Activated CD4-positive, alpha-beta T cell treated with anti-CD3 and anti-CD28 coated beads, Interleukin-2, amount 10 ng/mL, durations not matched to agents 7 days and 5 days (primary cell): ENCODE data around the gene RIMBP2. TPM values are rescaled to one million over a fixed set of nuclear protein-coding genes. Genes with fewer than 3 reads are reported as not detected.

ENCODE experiments used
- CTCF ChIA-PET: fragments of 350-600 bp; sonication (Branson Sonifier 250); formaldehyde crosslinking; loops from one replicate; lab custom pipeline; 2021; ENCODE audit warnings: antibody characterized with exemption; lab: Charles Lee
- POLR2A ChIA-PET: fragments of 350-600 bp; sonication (Branson Sonifier 250); formaldehyde crosslinking; loops from one replicate; lab custom pipeline; 2021; ENCODE audit warnings: antibody characterized with exemption; lab: Charles Lee
- DNase-seq: peaks from one replicate; pipeline ENCODE4 v3.0.0-alpha.2; 2020
- H3K27ac Mint-ChIP-seq: one replicate; pipeline ENCODE4 v1.8.0; 2021; ENCODE audit warnings: mild to moderate bottlenecking, moderate library complexity, mixed read lengths
- H3K27me3 Mint-ChIP-seq: one replicate; pipeline ENCODE4 v1.8.0; 2021; ENCODE audit warnings: mixed read lengths
- H3K36me3 Mint-ChIP-seq: one replicate; pipeline ENCODE4 v1.8.0; 2021; ENCODE audit warnings: low read depth, mixed read lengths
- H3K4me1 Mint-ChIP-seq: one replicate; pipeline ENCODE4 v1.8.0; 2021; ENCODE audit warnings: mixed read lengths
- H3K4me3 Mint-ChIP-seq: one replicate; pipeline ENCODE4 v1.8.0; 2021; ENCODE audit warnings: mild to moderate bottlenecking, moderate library complexity, mixed read lengths
- H3K9me3 Mint-ChIP-seq: one replicate; pipeline ENCODE4 v1.8.0; 2021; ENCODE audit warnings: mixed read lengths
- total RNA-seq, 2 experiments: library from RNA; stranded (reverse); gene quantifications; one replicate each; pipeline ENCODE4 v1.2.3, GENCODE V29; 2021

RIMBP2 gene
- total RNA-seq, 2 experiments from 2014 or later = not detected

DNA sequence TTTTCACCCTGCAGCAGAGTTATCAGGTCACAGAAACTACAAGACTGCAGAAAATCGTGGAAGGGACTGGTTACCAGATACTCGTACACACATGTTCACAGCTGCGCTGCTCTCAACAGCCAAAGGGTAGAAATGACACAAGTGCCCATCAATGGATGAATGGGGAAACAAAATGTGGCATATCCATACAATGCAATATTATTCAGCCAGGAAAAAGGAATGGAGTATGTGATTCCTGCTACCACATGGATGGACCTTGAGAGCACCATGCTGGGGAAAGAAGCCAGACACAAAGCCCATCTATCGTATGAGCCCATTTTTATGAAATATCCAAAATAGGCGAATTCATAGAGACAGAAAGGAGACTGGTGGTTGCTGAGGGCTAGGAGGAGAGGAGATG lies 1.7 kb upstream of the RIMBP2 start:
- CTCF ChIA-PET = no interaction called here
- peaks cover 2% of the 10 kb centered on the region for H3K4me1 Mint-ChIP-seq

DNA sequence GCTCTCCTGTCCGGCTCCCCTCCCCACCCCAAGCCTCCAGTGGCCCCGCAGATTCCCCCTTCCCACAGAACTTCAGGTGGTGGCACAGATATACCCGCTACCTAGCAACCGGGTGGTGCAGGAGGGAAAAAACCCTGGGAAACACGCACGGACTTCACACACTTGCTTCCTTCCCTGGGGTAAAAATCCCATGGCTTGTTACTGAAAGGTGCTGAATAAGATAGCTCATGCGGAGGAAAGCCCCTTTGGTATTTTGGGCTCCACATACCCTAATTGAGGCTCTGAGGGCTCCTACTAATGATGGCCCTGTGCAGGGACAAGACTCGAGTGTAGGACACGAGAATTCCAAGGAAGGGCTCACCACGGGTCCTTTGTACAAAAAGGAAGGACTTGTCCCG lies 869 bp upstream of the RIMBP2 start:
- Mint-ChIP-seq H3K36me3 (no peaks in the 10 kb centered on the region), H3K27ac (no peak overlapping the region), H3K4me1 (peaks cover 2% of the 10 kb centered on the region), H3K4me3 (no peak overlapping the region), H3K27me3 (peaks cover 46% of the 10 kb centered on the region), H3K9me3 (no peaks in the 10 kb centered on the region)
- DNase-seq = no peak
- CTCF ChIA-PET = no interaction called here
- POLR2A ChIA-PET = no interaction called here

More for the DNA sequence above, 1.7 kb upstream of the RIMBP2 start:
- H3K9me3 Mint-ChIP-seq = peaks cover 8% of the 10 kb centered on the region
- H3K27ac Mint-ChIP-seq = no peak overlapping the region
- POLR2A ChIA-PET = no interaction called here
- H3K27me3 Mint-ChIP-seq = peaks cover 42% of the 10 kb centered on the region
- no peak overlapping the region for H3K4me3 Mint-ChIP-seq
- no peak for DNase-seq
- H3K36me3 Mint-ChIP-seq = no peaks in the 10 kb centered on the region

DNA sequence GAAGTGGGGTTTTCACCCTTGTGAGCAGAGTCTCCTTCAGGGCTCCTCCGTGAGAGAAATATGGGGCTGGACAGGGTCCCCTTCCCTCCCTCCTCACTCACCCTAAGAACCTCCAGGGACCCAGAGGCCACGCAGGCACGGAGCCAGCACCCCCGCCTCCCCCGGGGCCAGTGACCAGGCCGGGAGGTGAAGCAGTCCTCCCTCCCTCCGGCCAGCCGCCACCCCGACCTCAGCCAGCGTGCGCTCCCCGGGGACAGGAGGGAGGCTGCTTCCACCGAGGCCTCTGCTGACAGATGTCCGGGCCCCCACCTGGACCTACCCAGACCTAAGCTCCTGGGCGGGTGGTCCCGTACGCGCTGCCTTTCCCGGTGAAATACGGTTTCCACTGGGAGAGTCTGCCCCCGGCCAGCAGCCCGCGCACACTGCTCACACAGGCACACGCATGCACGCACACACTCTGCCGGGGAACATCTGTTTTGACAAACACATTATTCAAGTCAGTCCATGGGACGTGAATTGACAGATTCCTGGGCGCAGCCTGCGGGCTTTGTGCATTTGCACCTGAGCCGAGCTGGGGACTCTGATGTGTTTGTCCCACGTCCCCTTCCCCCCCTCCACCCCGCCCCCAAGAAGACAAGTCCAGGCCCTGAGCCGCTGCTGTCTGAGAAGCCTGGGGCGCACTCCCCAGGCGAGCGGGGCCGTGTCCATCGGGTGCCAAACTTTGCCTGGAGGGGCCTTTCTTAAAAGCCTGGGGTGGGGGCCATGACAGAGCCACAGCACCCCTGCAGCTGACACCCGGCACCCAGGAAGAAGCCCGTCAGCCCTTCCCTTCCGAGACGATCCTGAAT lies 725 bp downstream of the RIMBP2 start:
- DNase-seq = no peak
- peaks cover 2% of the 10 kb centered on the region for H3K4me1 Mint-ChIP-seq
- no peak overlapping the region for H3K4me3 Mint-ChIP-seq
- H3K9me3 Mint-ChIP-seq = no peaks in the 10 kb centered on the region
- CTCF ChIA-PET = no interaction called here
- no peak overlapping the region for H3K27ac Mint-ChIP-seq
- H3K36me3 Mint-ChIP-seq = no peaks in the 10 kb centered on the region
- POLR2A ChIA-PET = no interaction called here
- peaks cover 46% of the 10 kb centered on the region for H3K27me3 Mint-ChIP-seq

DNA sequence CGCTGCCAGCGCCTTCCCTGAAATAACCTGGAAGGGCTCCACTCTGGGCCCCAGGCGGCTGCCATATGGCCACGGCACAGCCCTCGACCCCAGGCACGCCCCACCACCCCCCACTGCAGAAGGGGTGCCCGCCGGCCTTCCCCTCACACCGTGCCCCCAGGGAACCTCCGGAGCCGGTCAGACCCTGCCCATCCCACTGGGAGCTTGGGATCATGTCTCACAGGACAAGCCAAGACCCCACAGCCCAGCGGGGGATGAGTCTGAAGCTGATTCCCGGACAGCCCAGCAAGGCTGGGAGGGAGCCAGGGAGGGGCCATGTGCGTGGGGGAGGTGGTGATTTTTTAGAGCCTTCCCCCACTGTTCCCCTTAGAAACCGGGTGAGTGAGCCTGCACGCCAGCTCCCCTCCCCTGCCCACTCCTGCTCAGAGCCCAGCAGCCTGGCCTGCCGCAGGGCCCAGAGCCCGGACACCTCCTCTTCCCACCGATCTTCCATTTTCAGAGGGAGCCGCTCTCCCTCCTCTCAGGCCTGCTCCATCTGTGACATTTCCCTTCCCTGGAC lies 1.4 kb downstream of the RIMBP2 start:
- CTCF ChIA-PET = no interaction called here
- no peak overlapping the region for H3K4me3 Mint-ChIP-seq
- POLR2A ChIA-PET = no interaction called here
- no peaks in the 10 kb centered on the region for H3K9me3 Mint-ChIP-seq
- H3K4me1 Mint-ChIP-seq = peaks cover 2% of the 10 kb centered on the region
- H3K27ac Mint-ChIP-seq = no peak overlapping the region
- H3K36me3 Mint-ChIP-seq = no peaks in the 10 kb centered on the region
- DNase-seq = no peak
- H3K27me3 Mint-ChIP-seq = peaks cover 46% of the 10 kb centered on the region

DNA sequence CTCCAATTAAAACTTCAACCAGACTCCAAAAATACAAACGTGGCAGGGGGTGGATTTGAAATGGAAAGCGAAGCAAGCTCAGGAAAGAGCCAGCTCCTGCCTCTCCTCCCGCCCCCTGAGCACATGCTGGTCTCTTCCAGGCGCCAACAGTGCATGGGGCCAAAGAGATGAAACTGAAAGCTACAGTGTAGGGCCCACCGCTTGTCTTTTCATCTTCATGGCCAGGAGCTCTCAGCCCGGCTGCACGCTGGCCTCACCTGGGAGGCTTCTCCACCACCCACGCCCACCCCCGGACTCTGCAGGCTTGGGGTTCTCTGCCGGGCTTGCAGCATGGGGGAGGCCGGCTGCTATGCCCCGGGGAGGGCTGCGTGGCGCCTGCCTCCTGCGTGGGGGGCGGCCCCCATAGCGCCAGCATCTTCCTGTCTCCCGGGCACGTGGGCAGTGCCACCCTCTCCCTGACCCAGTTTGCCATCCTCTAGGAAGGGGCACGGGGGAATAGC lies 2.0 kb downstream of the RIMBP2 start:
- H3K4me3 Mint-ChIP-seq = no peak overlapping the region
- no peak overlapping the region for H3K27ac Mint-ChIP-seq
- H3K36me3 Mint-ChIP-seq = no peaks in the 10 kb centered on the region
- ChIA-PET POLR2A (no interaction called here), CTCF (no interaction called here)
- peaks cover 45% of the 10 kb centered on the region for H3K27me3 Mint-ChIP-seq
- no peaks in the 10 kb centered on the region for H3K9me3 Mint-ChIP-seq
- peaks cover 2% of the 10 kb centered on the region for H3K4me1 Mint-ChIP-seq
- DNase-seq = no peak

DNA sequence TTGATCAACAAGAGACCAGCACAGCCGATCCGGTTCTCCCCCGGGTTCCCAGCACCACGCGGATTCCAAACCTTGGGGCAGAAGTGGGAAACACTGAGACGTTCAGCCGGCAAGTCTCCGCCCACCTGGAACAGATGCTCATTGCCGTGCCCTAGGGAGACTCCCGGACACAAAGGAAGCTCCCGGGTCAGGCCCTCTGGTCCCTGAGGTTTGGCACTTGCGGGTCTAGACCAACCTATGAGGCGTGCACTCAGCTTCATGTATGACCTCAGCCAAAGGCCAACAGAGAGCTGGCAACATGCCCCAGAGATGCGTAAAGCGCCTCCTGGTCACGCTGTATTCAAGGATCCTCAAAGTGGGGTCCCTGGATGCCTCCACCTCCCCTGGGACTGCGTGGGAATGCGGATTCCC lies 2.5 kb downstream of the RIMBP2 start:
- Mint-ChIP-seq H3K27ac (no peak overlapping the region), H3K27me3 (peaks cover 44% of the 10 kb centered on the region), H3K9me3 (no peaks in the 10 kb centered on the region), H3K4me1 (peaks cover 2% of the 10 kb centered on the region), H3K4me3 (no peak overlapping the region), H3K36me3 (no peaks in the 10 kb centered on the region)
- CTCF ChIA-PET = no interaction called here
- POLR2A ChIA-PET = no interaction called here
- DNase-seq = no peak

DNA sequence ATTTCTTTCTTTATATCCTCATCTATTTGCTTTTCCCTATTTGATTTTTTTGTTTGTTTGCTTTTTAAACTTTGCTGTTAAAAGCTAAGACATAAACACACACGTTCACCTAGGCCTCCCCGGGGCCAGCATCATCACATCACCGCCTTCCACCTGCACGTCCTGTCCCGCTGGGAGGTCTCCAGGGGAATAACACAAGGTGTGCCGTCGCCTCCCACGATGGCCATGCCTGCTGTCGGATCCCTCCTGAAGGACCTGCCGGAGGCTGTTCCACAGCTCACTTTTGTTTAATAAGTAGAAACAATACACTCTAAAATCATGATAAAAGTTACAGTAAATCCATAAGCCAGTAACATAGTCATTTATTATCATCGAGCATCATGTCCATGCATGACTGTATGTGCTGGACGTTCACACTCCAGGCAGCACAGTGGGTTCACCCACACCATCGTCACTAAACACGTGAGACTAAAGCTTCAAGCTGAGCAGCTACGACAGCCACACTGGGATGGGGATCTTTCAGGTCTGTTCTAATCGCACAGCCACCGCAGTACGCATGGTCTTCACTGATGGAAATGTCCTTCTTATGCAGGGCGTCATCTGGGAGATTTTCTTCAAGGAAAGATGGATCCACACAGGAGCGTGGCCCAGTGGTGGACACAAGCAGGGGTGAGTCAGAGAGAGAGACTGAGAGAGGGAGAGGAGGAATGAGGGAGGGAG lies 3.6 kb downstream of the RIMBP2 start:
- H3K4me1 Mint-ChIP-seq = peaks cover 2% of the 10 kb centered on the region
- H3K9me3 Mint-ChIP-seq = no peaks in the 10 kb centered on the region
- no peak for DNase-seq
- no peak overlapping the region for H3K4me3 Mint-ChIP-seq
- H3K27me3 Mint-ChIP-seq = peaks cover 35% of the 10 kb centered on the region
- CTCF ChIA-PET = no interaction called here
- H3K36me3 Mint-ChIP-seq = no peaks in the 10 kb centered on the region
- POLR2A ChIA-PET = no interaction called here
- H3K27ac Mint-ChIP-seq = no peak overlapping the region

DNA sequence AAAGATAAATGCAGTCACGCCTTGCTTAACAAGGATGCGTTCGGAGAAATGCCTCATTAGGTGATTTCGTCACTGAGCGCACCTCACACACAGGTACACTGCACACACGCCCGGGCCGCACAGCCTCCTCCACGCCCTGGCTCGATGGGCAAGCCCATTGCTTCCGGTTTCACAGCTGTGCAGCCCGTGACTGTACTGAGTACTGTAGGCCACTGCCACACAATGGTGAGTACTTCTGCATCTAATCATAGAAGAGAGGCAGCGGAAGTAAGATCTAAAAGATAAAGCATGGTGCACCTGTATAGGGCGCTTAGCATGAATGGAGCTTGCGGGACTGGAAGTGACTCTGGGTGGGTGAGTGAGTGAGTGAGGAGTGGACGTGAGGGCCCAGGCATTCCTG lies 4.3 kb downstream of the RIMBP2 start:
- Mint-ChIP-seq H3K27me3 (peaks cover 28% of the 10 kb centered on the region), H3K9me3 (no peaks in the 10 kb centered on the region), H3K36me3 (no peaks in the 10 kb centered on the region), H3K4me3 (no peak overlapping the region), H3K4me1 (peaks cover 2% of the 10 kb centered on the region), H3K27ac (no peak overlapping the region)
- DNase-seq = no peak
- CTCF ChIA-PET = no interaction called here
- POLR2A ChIA-PET = no interaction called here

DNA sequence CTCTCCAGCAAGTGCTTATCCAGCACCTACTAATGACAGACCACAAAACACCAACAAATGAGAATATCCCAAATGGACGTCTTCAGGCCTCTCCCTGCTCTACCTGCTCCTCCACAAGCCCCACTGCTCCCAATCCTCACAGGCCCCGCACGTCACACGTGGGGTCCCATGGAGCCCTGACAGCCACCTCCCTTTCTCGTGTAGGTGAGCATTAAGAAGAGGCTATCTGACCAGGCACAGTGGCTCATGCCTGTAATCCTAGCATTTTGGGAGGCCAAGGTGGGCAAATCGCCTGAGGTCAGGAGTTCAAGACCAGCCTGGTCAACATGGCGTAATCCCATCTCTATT lies 5.4 kb downstream of the RIMBP2 start:
- DNase-seq = no peak
- Mint-ChIP-seq H3K36me3 (no peaks in the 10 kb centered on the region), H3K4me1 (no peaks in the 10 kb centered on the region), H3K27me3 (peaks cover 19% of the 10 kb centered on the region), H3K27ac (no peak overlapping the region), H3K9me3 (no peaks in the 10 kb centered on the region), H3K4me3 (no peak overlapping the region)
- POLR2A ChIA-PET = no interaction called here
- CTCF ChIA-PET = no interaction called here

DNA sequence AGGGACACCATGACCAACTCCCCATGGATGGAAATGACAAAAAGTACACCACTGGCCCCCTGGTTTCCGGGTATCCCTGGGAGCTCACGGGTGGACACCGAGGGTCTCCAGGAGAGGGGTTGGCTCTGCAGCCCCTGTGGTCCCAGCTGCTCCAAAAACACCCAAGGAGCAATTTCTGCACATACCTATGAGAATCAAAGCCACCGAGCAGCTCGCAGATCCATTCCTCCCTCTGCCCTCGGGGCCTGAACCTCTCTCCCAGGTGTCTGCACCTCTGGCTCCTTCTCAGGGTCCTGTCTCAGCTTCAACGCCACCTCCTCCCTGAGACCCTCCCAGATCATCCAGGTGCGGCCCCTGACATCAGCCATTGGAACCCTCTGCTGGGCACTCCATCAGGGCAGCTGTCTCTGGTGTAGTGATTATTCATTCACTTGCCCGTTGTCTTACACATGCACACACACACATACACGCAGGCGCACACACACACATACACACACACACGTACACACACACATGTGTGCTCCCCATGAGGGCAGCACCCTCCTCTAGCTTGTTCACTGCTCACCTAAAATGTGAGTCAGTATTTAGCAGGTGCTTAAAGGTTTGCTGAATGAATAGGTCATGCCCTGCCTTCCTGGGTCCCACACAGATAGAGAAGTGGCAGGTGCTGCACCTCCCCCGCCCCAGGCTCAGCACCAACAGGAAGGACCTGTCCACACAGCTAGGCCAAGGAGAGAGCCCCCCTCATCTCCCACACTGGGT lies 5.9 kb downstream of the RIMBP2 start:
- Mint-ChIP-seq H3K4me3 (no peak overlapping the region), H3K36me3 (no peaks in the 10 kb centered on the region), H3K4me1 (no peaks in the 10 kb centered on the region), H3K9me3 (no peaks in the 10 kb centered on the region), H3K27me3 (peaks cover 19% of the 10 kb centered on the region), H3K27ac (no peak overlapping the region)
- no peak for DNase-seq
- POLR2A ChIA-PET = no interaction called here
- CTCF ChIA-PET = no interaction called here

DNA sequence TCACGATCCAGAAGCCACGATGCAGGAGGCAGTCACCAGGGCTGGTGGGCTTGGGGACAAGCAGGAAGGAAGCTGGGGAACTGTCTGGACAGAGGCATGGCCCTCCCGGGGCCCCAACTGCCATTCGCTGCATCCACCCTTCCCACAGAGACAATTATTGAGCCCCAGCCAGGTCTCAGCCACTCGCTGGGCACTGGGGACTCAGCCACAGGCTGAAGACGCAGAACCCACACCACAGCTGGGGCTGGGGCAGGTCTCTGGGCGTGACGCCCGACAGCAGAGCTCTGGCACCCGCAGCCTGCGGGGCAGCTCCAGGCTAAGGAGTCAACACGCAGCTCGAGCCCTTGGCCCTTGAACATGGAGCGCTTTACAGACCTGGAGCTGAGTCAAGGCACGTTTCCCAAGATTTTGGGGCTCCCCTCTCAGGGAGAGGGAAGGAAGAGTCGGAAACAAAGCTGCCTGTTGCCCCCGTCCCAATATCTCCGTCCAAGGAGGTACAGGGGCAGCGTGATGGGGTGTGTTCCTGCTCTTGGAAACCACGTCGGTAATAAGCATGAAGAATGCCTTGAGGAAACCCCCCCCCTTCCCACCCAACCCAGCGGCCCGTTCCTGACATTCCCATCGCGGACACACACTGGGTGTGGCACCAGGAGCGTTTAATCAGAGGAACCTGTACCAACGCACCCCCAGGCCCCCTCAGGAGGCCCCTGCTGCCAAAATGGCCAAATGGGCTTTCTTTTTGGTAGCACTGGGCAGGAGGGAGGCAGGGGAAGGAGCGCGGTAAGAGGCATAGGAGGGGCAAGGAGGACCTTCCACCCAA lies 6.7 kb downstream of the RIMBP2 start:
- DNase-seq = no peak
- Mint-ChIP-seq H3K4me3 (no peak overlapping the region), H3K4me1 (no peaks in the 10 kb centered on the region), H3K27me3 (peaks cover 16% of the 10 kb centered on the region), H3K36me3 (no peaks in the 10 kb centered on the region), H3K9me3 (no peaks in the 10 kb centered on the region), H3K27ac (no peak overlapping the region)
- CTCF ChIA-PET = no interaction called here
- POLR2A ChIA-PET = no interaction called here

DNA sequence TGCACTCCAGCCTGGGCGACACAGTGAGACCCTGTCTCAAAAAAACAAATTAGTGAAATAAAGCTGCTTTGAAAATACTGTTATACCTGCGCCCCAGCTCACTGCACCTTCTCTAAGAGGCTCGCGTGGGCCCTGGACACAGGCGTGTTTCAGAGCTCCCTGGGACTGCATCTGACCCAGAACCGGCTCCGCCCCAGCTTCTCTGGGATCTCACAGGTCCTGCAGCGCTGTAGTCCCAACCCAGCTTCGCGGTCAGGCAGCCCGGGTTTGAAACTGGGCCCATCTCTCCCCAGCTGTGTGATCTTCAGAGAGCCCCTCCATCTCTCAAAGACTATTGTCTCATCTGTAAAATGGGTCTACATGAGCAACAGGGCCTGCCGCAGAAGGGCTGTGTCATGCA lies 7.5 kb downstream of the RIMBP2 start:
- H3K4me1 Mint-ChIP-seq = no peaks in the 10 kb centered on the region
- H3K27me3 Mint-ChIP-seq = peaks cover 12% of the 10 kb centered on the region
- ChIA-PET CTCF (no interaction called here), POLR2A (no interaction called here)
- H3K27ac Mint-ChIP-seq = no peak overlapping the region
- H3K4me3 Mint-ChIP-seq = no peak overlapping the region
- H3K9me3 Mint-ChIP-seq = no peaks in the 10 kb centered on the region
- no peaks in the 10 kb centered on the region for H3K36me3 Mint-ChIP-seq
- DNase-seq = no peak
